Stomach (tissue), 9 donors: ENCODE measurements around the gene PLEKHF1. TPM values are rescaled to one million over a fixed set of nuclear protein-coding genes. Genes with fewer than 3 reads are reported as not detected.

ENCODE experiments used
- DNase-seq, 2 donors: peaks; one replicate each; pipeline versions ENCODE4 v3.0.0 to v3.0.0-alpha.2; 2013 to 2019
- H3K27ac ChIP-seq, 5 donors: fragments of 200-600 bp in 4 of 5; sonication (generic) in 4 of 5; one replicate each; pipeline ENCODE4 v1.5.1; 2013 to 2019; ENCODE audit warnings: mild to moderate bottlenecking in 1 of 5, moderate library complexity in 1 of 5
- H3K27me3 ChIP-seq, 3 donors: fragments of 200-600 bp; sonication (generic); one replicate each; pipeline ENCODE4 v1.5.1; 2017 to 2019; ENCODE audit warnings: mixed run types in 1 of 3
- H3K36me3 ChIP-seq, 4 donors: fragments of 200-600 bp; sonication (generic); 1 replicate in 3 of 4; 2 replicates in 1 of 4; pipeline ENCODE4 v1.5.1; 2016 to 2019
- H3K4me1 ChIP-seq, 4 donors: fragments of 200-600 bp; sonication (generic); one replicate each; pipeline ENCODE4 v1.5.1; 2016 to 2019
- H3K4me3 ChIP-seq, 4 donors: fragments of 200-600 bp; sonication (generic) in 3 of 4; one replicate each; pipeline ENCODE4 v1.5.1; 2016 to 2019; ENCODE audit warnings: mild to moderate bottlenecking in 1 of 4
- H3K9me3 ChIP-seq, 4 donors: fragments of 200-600 bp; sonication (generic); one replicate each; pipeline ENCODE4 v1.5.1; 2016 to 2019
- CTCF ChIP-seq, 7 experiments: fragments of 450-650 bp in 4 of 7; fragments of 200-600 bp in 3 of 7; sonication (generic) in 3 of 7; IDR thresholded peaks; one replicate each; pipeline ENCODE4 v1.5.1; 2016 to 2019; ENCODE audit warnings: antibody characterized with exemption in 7 of 7, control low read depth in 2 of 7, mild to moderate bottlenecking in 1 of 7
- EP300 ChIP-seq: sonication (generic); formaldehyde crosslinking; IDR thresholded peaks from one replicate; pipeline ENCODE4 v1.6.1; 2017; ENCODE audit warnings: antibody characterized with exemption
- POLR2A ChIP-seq, 4 donors: fragments of 450-650 bp; IDR thresholded peaks; one replicate each; pipeline ENCODE4 v1.6.1; 2016; ENCODE audit warnings: antibody characterized with exemption in 4 of 4, control low read depth in 2 of 4, mild to moderate bottlenecking in 1 of 4, moderate library complexity in 1 of 4
- POLR2AphosphoS5 ChIP-seq, 3 donors: sonication (generic); formaldehyde crosslinking; IDR thresholded peaks; one replicate each; pipeline ENCODE4 v1.6.1; 2016; ENCODE audit warnings: antibody characterized with exemption in 3 of 3
- WGBS, 5 donors: extraction: QIAGEN DNeasy Blood & Tissue Kit in 3 of 5; methylation state at CpG; one replicate each; pipeline versions ENCODE4 v1.1.5 to v1.1.7; 2013 to 2018; 5-methylcytosine and 5-hydroxymethylcytosine counted together
- intact Hi-C: fragments of 100-400 bp; cut with DNase I; formaldehyde crosslinking; loops from one replicate; pipeline ENCODE4 v1.15.1; 2023; ENCODE audit warnings: low total_unique reads
- polyA plus RNA-seq, 3 donors: library from polyadenylated mRNA; stranded (reverse); fragments of 200-250 nt; gene quantifications; one replicate each; pipeline ENCODE4 v1.2.3, GENCODE V29; 2013
- total RNA-seq, 5 donors: library from RNA; depleted of rRNA; stranded (reverse); fragments of >200 nt; gene quantifications; one replicate each; pipeline versions ENCODE4 v1.1.0 to v1.2.3, GENCODE V29; 2014 to 2016
- donor health status: healthy with polysubstance abuse.
- donor health status: Bipolar disorder and iron deficiency.
- donor health status: healthy.

PLEKHF1 gene
- total and polyA plus RNA-seq, 8 donors = 1.8 to 13.6 (median 6.4) TPM

GRCh38 chr19:29651622-29652394 lies 13.5 kb upstream of the PLEKHF1 start:
- no peaks in the 10 kb centered on the region for H3K9me3 ChIP-seq
- no peak for DNase-seq
- no peaks in the 10 kb centered on the region for H3K4me1 ChIP-seq
- whole genome bisulfite sequencing, 5 donors = 81 to 88% (median 86%) methylated on average over 7 of the region's 7 CpGs
- TF ChIP-seq POLR2AphosphoS5 (IDR thresholded peaks at IDR 0.05) = no peak
- TF ChIP-seq CTCF (IDR thresholded peaks at IDR 0.05) = no peak
- no peak for TF ChIP-seq EP300
- no peak for TF ChIP-seq POLR2A (IDR thresholded peaks at IDR 0.05)
- peaks cover 0 to 4% (median 0%) of the 10 kb centered on the region in 3 donors for H3K27me3 ChIP-seq
- H3K4me3 ChIP-seq = no peak overlapping the region
- intact Hi-C loops = no loop called here
- no peak overlapping the region for H3K27ac ChIP-seq
- H3K36me3 ChIP-seq = no peaks in the 10 kb centered on the region

- no peaks in the 10 kb centered on the region for H3K4me1 ChIP-seq
- no peak overlapping the region for H3K27ac ChIP-seq
- no peaks in the 10 kb centered on the region for H3K9me3 ChIP-seq
- peaks cover 0 to 4% (median 0%) of the 10 kb centered on the region in 3 donors for H3K27me3 ChIP-seq
- DNase-seq = no peak
- no peaks in the 10 kb centered on the region for H3K36me3 ChIP-seq
- H3K4me3 ChIP-seq = no peak overlapping the region
- TF ChIP-seq EP300 (no peak), POLR2A (IDR thresholded peaks at IDR 0.05) (no peak), CTCF (IDR thresholded peaks at IDR 0.05) (no peak), POLR2AphosphoS5 (IDR thresholded peaks at IDR 0.05) (no peak)
- WGBS, 5 donors = 89 to 95% (median 94%) methylated on average over 5 of the region's 5 CpGs
- intact Hi-C loops = no loop called here
Measured at GRCh38 chr19:29653398-29653797, 11.9 kb upstream of the PLEKHF1 start.

- H3K9me3 ChIP-seq = no peaks in the 10 kb centered on the region
- H3K36me3 ChIP-seq = no peaks in the 10 kb centered on the region
- intact Hi-C loops = no loop called here
- WGBS, 5 donors = 64 to 72% (median 69%) methylated on average over 4 of the region's 4 CpGs
- H3K27ac ChIP-seq = no peak overlapping the region
- DNase-seq = no peak
- peaks cover 0 to 4% (median 0%) of the 10 kb centered on the region in 3 donors for H3K27me3 ChIP-seq
- H3K4me3 ChIP-seq = no peak overlapping the region
- no peak for TF ChIP-seq CTCF (IDR thresholded peaks at IDR 0.05)
- TF ChIP-seq POLR2AphosphoS5 (IDR thresholded peaks at IDR 0.05) = no peak
- TF ChIP-seq POLR2A (IDR thresholded peaks at IDR 0.05) = no peak
- TF ChIP-seq EP300 = no peak
- H3K4me1 ChIP-seq = no peaks in the 10 kb centered on the region
Measured at GRCh38 chr19:29655648-29656335, 9.5 kb upstream of the PLEKHF1 start.

GRCh38 chr19:29658221-29658991 lies 6.9 kb upstream of the PLEKHF1 start:
- Histone ChIP-seq H3K4me1 (peaks cover 14 to 22% (median 19%) of the 10 kb centered on the region in 4 donors), H3K27ac (no peak overlapping the region), H3K36me3 (no peaks in the 10 kb centered on the region), H3K9me3 (no peaks in the 10 kb centered on the region), H3K4me3 (no peak overlapping the region), H3K27me3 (peaks cover 0 to 4% (median 0%) of the 10 kb centered on the region in 3 donors)
- intact Hi-C loops = no loop called here
- TF ChIP-seq POLR2A (IDR thresholded peaks at IDR 0.05) = no peak
- no peak for TF ChIP-seq EP300
- TF ChIP-seq CTCF (IDR thresholded peaks at IDR 0.05) = no peak
- no peak for TF ChIP-seq POLR2AphosphoS5 (IDR thresholded peaks at IDR 0.05)
- no peak for DNase-seq
- WGBS, 5 donors = 70 to 89% (median 81%) methylated on average over 5 of the region's 5 CpGs
